Activated CD8-positive, alpha-beta memory T cell treated with anti-CD3 and anti-CD28 coated beads for 1 hour (primary cell): ENCODE measurements around the gene TIAM2.

Source experiments
- DNase-seq, 2 donors: peaks; one replicate each; pipeline ENCODE4 v3.0.0-alpha.2; 2020; ENCODE audit warnings: low read depth in 1 of 2; ENCODE audit errors: extremely low read depth in 1 of 2

TIAM2 gene

GRCh38 chr6:155273431-155273830 is 278.3 kb downstream of the TIAM2 start:
- DNase-seq = no peak

- DNase-seq = no peak
These were observed 279.0 kb downstream of the TIAM2 start for GRCh38 chr6:155274106-155274505.

GRCh38 chr6:155274533-155274932 is 279.4 kb downstream of the TIAM2 start:
- no peak for DNase-seq

- DNase-seq = no peak
These were observed 280.8 kb downstream of the TIAM2 start for GRCh38 chr6:155275808-155276480.

GRCh38 chr6:155276638-155277037 is 281.5 kb downstream of the TIAM2 start:
- DNase-seq = no peak

GRCh38 chr6:155278319-155279049 is 283.4 kb downstream of the TIAM2 start:
- DNase-seq = no peak

GRCh38 chr6:155284775-155285174 is 289.7 kb downstream of the TIAM2 start:
- no peak for DNase-seq

GRCh38 chr6:155287762-155288161 is 292.6 kb downstream of the TIAM2 start:
- DNase-seq = no peak

- DNase-seq = no peak
These were observed 295.4 kb downstream of the TIAM2 start for GRCh38 chr6:155290491-155290890.

- no peak for DNase-seq
These were observed 296.2 kb downstream of the TIAM2 start for GRCh38 chr6:155291291-155291690.

GRCh38 chr6:155292711-155293110 is 297.6 kb downstream of the TIAM2 start:
- no peak for DNase-seq

GRCh38 chr6:155297669-155298068 is 302.6 kb downstream of the TIAM2 start:
- DNase-seq = no peak

GRCh38 chr6:155301867-155302266 is 306.8 kb downstream of the TIAM2 start:
- DNase-seq = no peak

- DNase-seq = no peak
These were observed 308.3 kb downstream of the TIAM2 start for GRCh38 chr6:155303361-155303870.

- no peak for DNase-seq
These were observed 311.8 kb downstream of the TIAM2 start for GRCh38 chr6:155306958-155307357.
